ENCODE data around the gene SP7.
"Not testable (repeated sequence)": the region's sequence is repeated elsewhere in the genome, so short reads cannot be mapped to it uniquely, and the experiment has no call there.

Gene SP7

GRCh38 chr12:53320352-53321195 is 15.6 kb downstream of the SP7 start:
- no peak for DNase-seq (ENCODE audit: low read depth in 2 of 2)

- no peak for DNase-seq (ENCODE audit: low read depth in 2 of 2)
Measured at GRCh38 chr12:53313996-53314395, 22.2 kb downstream of the SP7 start.

GRCh38 chr12:53308276-53308675 is 27.9 kb downstream of the SP7 start:
- DNase-seq (ENCODE audit: low read depth in 2 of 2): no peak

- no peak for DNase-seq (ENCODE audit: low read depth in 2 of 2)
Measured at GRCh38 chr12:53306826-53307225, 29.3 kb downstream of the SP7 start.

- no peak for DNase-seq (ENCODE audit: low read depth in 2 of 2)
Measured at GRCh38 chr12:53302903-53303302, 33.3 kb downstream of the SP7 start.

- no peak for DNase-seq (ENCODE audit: low read depth in 2 of 2)
Measured at GRCh38 chr12:53300187-53300586, 36.0 kb downstream of the SP7 start.

GRCh38 chr12:53299454-53300180 is 36.5 kb downstream of the SP7 start, which contains the start of gene MYG1:
Gene MYG1 (plus strand): TSS chr12:53299695. CDS start chr12:53299738, 43 bp downstream.
- peak; percentile 68 to 84 for DNase-seq (ENCODE audit: low read depth in 2 of 2)

- peak in 1 of 2 donors; percentile 27 for DNase-seq (ENCODE audit: low read depth in 2 of 2)
Measured at GRCh38 chr12:53299101-53299453, 37.1 kb downstream of the SP7 start.

- DNase-seq (ENCODE audit: low read depth in 2 of 2): no peak
Measured at GRCh38 chr12:53298164-53298563, 38.0 kb downstream of the SP7 start.

- DNase-seq (ENCODE audit: low read depth in 2 of 2): not testable (repeated sequence)
Measured at GRCh38 chr12:53297106-53297505, 39.0 kb downstream of the SP7 start.

GRCh38 chr12:53295891-53296219 is 40.3 kb downstream of the SP7 start:
- DNase-seq (ENCODE audit: low read depth in 2 of 2): no peak

GRCh38 chr12:53295070-53295890 is 40.9 kb downstream of the SP7 start, which contains the start of gene PFDN5:
Gene PFDN5 (plus strand): TSS chr12:53295542. CDS start chr12:53295568, 26 bp downstream.
- peak; percentile 74 to 79 for DNase-seq (ENCODE audit: low read depth in 2 of 2)

GRCh38 chr12:53292426-53292825 is 43.7 kb downstream of the SP7 start:
- DNase-seq (ENCODE audit: low read depth in 2 of 2): no peak

- no peak for DNase-seq (ENCODE audit: low read depth in 2 of 2)
Measured at GRCh38 chr12:53290661-53291060, 45.5 kb downstream of the SP7 start.

- no peak for DNase-seq (ENCODE audit: low read depth in 2 of 2)
Measured at GRCh38 chr12:53289891-53290290, 46.3 kb downstream of the SP7 start.

- no peak for DNase-seq (ENCODE audit: low read depth in 2 of 2)
Measured at GRCh38 chr12:53288322-53288721, 47.8 kb downstream of the SP7 start.

GRCh38 chr12:53287741-53288216 is 48.4 kb downstream of the SP7 start:
- DNase-seq (ENCODE audit: low read depth in 2 of 2): peak; percentile 28 to 45

GRCh38 chr12:53286448-53286847 is 49.7 kb downstream of the SP7 start:
- DNase-seq (ENCODE audit: low read depth in 2 of 2): no peak

- DNase-seq (ENCODE audit: low read depth in 2 of 2): no peak
Measured at GRCh38 chr12:53279888-53280498, 56.2 kb downstream of the SP7 start.

GRCh38 chr12:53279283-53279869 is 56.8 kb downstream of the SP7 start:
- DNase-seq (ENCODE audit: low read depth in 2 of 2): no peak

GRCh38 chr12:53277981-53278380 is 58.2 kb downstream of the SP7 start:
- DNase-seq (ENCODE audit: low read depth in 2 of 2): no peak
